MM.1S (cell line): Measurements from ENCODE around the gene UIMC1.

Source experiments
- DNase-seq: peaks from one replicate; pipeline ENCODE4 v3.0.0-alpha.2; 2015
- H2AFZ ChIP-seq: fragments of 300-600 bp; sonication (generic); 2 replicates; pipeline ENCODE4 v1.6.0; 2016; ENCODE audit warnings: antibody characterized with exemption, low read length
- H3F3A ChIP-seq: fragments of 300-600 bp; sonication (generic); 2 replicates; pipeline ENCODE4 v1.6.1; 2016; ENCODE audit warnings: mild to moderate bottlenecking, antibody characterized with exemption, low read length, moderate library complexity, mixed read lengths; ENCODE audit not compliant: insufficient read depth
- H3K27ac ChIP-seq: fragments of 300-600 bp; sonication (generic); 2 replicates; pipeline ENCODE4 v1.5.1; 2016; ENCODE audit warnings: mild to moderate bottlenecking, low read length
- H3K27me3 ChIP-seq: fragments of 300-600 bp; sonication (generic); replicated peaks from 2 replicates; pipeline ENCODE4 v1.6.0; 2016; ENCODE audit warnings: low read length; ENCODE audit not compliant: insufficient read depth
- H3K36me3 ChIP-seq: fragments of 300-600 bp; sonication (generic); replicated peaks from 2 replicates; pipeline ENCODE4 v1.6.1; 2016; ENCODE audit warnings: mild to moderate bottlenecking, low read length, mixed read lengths; ENCODE audit not compliant: insufficient read depth
- H3K4me1 ChIP-seq: fragments of 300-600 bp; sonication (generic); 2 replicates; pipeline ENCODE4 v1.6.1; 2016; ENCODE audit warnings: low read length, mixed read lengths
- H3K4me2 ChIP-seq: fragments of 300-600 bp; sonication (generic); 2 replicates; pipeline ENCODE4 v1.6.0; 2016; ENCODE audit warnings: low read depth, low read length
- H3K4me3 ChIP-seq: fragments of 300-600 bp; sonication (generic); 2 replicates; pipeline ENCODE4 v1.5.1; 2016; ENCODE audit warnings: low read length, mixed read lengths
- H3K79me2 ChIP-seq: fragments of 300-600 bp; sonication (generic); 2 replicates; pipeline ENCODE4 v1.6.1; 2016; ENCODE audit warnings: mixed run types, low read length, mixed read lengths
- H3K9ac ChIP-seq: fragments of 300-600 bp; sonication (generic); 2 replicates; pipeline ENCODE4 v1.6.1; 2016; ENCODE audit warnings: low read length, mixed read lengths
- H3K9me2 ChIP-seq: fragments of 300-600 bp; sonication (generic); replicated peaks from 2 replicates; pipeline ENCODE4 v1.6.1; 2016; ENCODE audit warnings: mild to moderate bottlenecking, low read length, mixed read lengths; ENCODE audit not compliant: insufficient read depth
- H3K9me3 ChIP-seq: fragments of 300-600 bp; sonication (generic); replicated peaks from 2 replicates; pipeline ENCODE4 v1.6.1; 2016; ENCODE audit warnings: mild to moderate bottlenecking, low read length, mixed read lengths; ENCODE audit not compliant: insufficient read depth
- H4K20me1 ChIP-seq: fragments of 300-600 bp; sonication (generic); 2 replicates; pipeline ENCODE4 v1.6.1; 2016; ENCODE audit warnings: mild to moderate bottlenecking, low read length, moderate library complexity, mixed read lengths; ENCODE audit not compliant: insufficient read depth
- EZH2 ChIP-seq: fragments of 300-600 bp; sonication (generic); optimal IDR thresholded peaks from 2 replicates; pipeline ENCODE3; 2017; ENCODE audit warnings: low read depth, mild to moderate bottlenecking, antibody characterized with exemption, low read length, mixed read lengths
- EZH2phosphoT487 ChIP-seq: fragments of 300-600 bp; sonication (generic); IDR thresholded peaks from 2 replicates; pipeline ENCODE4 v1.6.1; 2018; ENCODE audit warnings: antibody characterized with exemption, low read length
- TF ChIP-seq, protein P1 (sequence below): fragments of 300-600 bp; sonication (generic); IDR thresholded peaks from 2 replicates; pipeline ENCODE4 v1.5.1; 2016; ENCODE audit warnings: antibody characterized with exemption, low read length, mixed read lengths

UIMC1 gene

DNA sequence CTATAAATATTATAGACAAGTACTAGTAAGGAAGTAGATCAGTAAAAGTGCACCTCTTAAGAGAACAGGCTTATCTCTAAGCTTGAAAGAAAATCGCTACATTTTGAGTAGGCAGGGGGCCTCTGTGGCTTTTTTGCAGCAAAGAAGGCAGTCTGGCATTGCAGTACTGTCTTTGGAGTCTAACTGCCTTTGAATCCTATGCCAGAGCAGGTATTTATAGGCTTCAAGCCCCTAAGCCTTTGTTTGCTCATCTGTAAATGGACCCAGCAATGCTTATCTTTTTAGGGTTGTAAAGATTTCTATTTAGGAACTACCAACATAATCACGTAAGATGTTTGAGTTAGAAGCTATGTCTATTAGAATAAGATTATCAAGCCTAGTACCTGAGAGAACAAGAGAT lies 83.8 kb downstream of the UIMC1 start:
- no peaks in the 10 kb centered on the region; the same call in none of the 2 replicates for H3K36me3 ChIP-seq
- peaks cover 10% of the 10 kb centered on the region for H3K79me2 ChIP-seq
- no peaks in the 10 kb centered on the region for H3K27me3 ChIP-seq
- H3K9me2 ChIP-seq = no peaks in the 10 kb centered on the region
- H3K27ac ChIP-seq = no peak overlapping the region
- H3K9ac ChIP-seq = no peak overlapping the region
- no peaks in the 10 kb centered on the region for H3K9me3 ChIP-seq
- no peak overlapping the region for H3K4me2 ChIP-seq
- DNase-seq = no peak
- H3K4me1 ChIP-seq = peaks cover 4% of the 10 kb centered on the region; the same call in 1 of the 2 replicates
- no peak for TF ChIP-seq EZH2
- no peaks in the 10 kb centered on the region for H3F3A ChIP-seq
- H2AFZ ChIP-seq = no peak overlapping the region
- no peaks in the 10 kb centered on the region for H4K20me1 ChIP-seq
- H3K4me3 ChIP-seq = no peak overlapping the region

DNA sequence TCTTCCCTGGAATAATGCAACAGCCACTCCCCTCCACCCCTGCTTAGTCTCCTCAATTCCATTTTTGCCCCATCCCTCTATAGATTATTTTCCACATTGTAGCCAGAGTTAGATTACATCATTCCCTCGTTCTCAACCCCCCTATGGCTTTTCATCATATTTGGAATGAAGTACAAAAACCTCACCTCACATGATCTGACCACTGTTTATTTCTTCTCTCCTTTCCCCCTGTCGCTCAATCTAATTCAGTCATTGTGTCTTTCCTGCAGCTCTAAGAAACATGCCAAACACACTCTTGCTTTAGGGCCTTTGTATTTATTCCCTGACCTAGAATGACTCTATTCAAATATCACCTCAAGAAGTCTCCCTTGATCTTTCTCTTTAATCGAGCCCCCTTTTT lies 84.9 kb downstream of the UIMC1 start:
- no peak overlapping the region for H3K9ac ChIP-seq
- no peaks in the 10 kb centered on the region; the same call in none of the 2 replicates for H3K36me3 ChIP-seq
- no peak for DNase-seq
- H3K4me2 ChIP-seq = no peak overlapping the region
- no peak overlapping the region for H3K4me3 ChIP-seq
- TF ChIP-seq EZH2phosphoT487 = no peak
- TF ChIP-seq, protein P1, sequence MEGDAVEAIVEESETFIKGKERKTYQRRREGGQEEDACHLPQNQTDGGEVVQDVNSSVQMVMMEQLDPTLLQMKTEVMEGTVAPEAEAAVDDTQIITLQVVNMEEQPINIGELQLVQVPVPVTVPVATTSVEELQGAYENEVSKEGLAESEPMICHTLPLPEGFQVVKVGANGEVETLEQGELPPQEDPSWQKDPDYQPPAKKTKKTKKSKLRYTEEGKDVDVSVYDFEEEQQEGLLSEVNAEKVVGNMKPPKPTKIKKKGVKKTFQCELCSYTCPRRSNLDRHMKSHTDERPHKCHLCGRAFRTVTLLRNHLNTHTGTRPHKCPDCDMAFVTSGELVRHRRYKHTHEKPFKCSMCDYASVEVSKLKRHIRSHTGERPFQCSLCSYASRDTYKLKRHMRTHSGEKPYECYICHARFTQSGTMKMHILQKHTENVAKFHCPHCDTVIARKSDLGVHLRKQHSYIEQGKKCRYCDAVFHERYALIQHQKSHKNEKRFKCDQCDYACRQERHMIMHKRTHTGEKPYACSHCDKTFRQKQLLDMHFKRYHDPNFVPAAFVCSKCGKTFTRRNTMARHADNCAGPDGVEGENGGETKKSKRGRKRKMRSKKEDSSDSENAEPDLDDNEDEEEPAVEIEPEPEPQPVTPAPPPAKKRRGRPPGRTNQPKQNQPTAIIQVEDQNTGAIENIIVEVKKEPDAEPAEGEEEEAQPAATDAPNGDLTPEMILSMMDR = no peak
- TF ChIP-seq EZH2 = no peak
- no peaks in the 10 kb centered on the region; the same call in 1 of the 2 replicates for H4K20me1 ChIP-seq
- H3K79me2 ChIP-seq = peaks cover 10% of the 10 kb centered on the region
- H3F3A ChIP-seq = no peaks in the 10 kb centered on the region; the same call in 1 of the 2 replicates
- H3K27ac ChIP-seq = no peak overlapping the region
- no peaks in the 10 kb centered on the region for H3K9me2 ChIP-seq
- H2AFZ ChIP-seq = no peak overlapping the region
- H3K4me1 ChIP-seq = peaks cover 12% of the 10 kb centered on the region
- H3K9me3 ChIP-seq = no peaks in the 10 kb centered on the region
- H3K27me3 ChIP-seq = no peaks in the 10 kb centered on the region

DNA sequence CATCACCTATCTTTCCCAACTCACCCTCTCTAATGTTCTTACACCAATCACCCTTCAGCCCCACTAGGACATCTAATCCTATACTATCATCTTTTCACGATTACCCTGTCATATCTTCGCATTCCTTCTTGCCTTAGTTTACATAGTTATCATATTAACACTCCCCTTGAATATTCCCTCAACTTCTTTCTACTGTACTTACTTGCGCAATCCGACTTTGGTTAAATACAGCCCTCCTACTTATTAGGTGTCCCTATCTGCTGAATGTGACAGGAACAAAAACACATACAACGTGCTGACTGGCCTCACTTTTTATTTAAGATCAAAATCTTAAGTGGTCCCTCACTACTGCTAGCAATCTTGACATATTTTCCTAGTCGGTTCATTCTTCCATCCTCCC lies 88.0 kb downstream of the UIMC1 start:
- H3K9ac ChIP-seq = no peak overlapping the region
- no peaks in the 10 kb centered on the region; the same call in 1 of the 2 replicates for H3K36me3 ChIP-seq
- H3K4me1 ChIP-seq = peaks cover 23% of the 10 kb centered on the region
- no peak overlapping the region for H3K4me2 ChIP-seq
- peaks cover 4% of the 10 kb centered on the region for H3F3A ChIP-seq
- no peaks in the 10 kb centered on the region for H3K9me2 ChIP-seq
- no peak overlapping the region for H3K4me3 ChIP-seq
- no peaks in the 10 kb centered on the region; the same call in 1 of the 2 replicates for H4K20me1 ChIP-seq
- H3K27ac ChIP-seq = no peak overlapping the region
- peaks cover 16% of the 10 kb centered on the region for H3K79me2 ChIP-seq
- TF ChIP-seq, protein P1 = no peak
- TF ChIP-seq EZH2 (no peak), EZH2phosphoT487 (no peak)
- no peaks in the 10 kb centered on the region for H3K9me3 ChIP-seq
- H3K27me3 ChIP-seq = no peaks in the 10 kb centered on the region
- no peak overlapping the region for H2AFZ ChIP-seq
- DNase-seq = no peak

DNA sequence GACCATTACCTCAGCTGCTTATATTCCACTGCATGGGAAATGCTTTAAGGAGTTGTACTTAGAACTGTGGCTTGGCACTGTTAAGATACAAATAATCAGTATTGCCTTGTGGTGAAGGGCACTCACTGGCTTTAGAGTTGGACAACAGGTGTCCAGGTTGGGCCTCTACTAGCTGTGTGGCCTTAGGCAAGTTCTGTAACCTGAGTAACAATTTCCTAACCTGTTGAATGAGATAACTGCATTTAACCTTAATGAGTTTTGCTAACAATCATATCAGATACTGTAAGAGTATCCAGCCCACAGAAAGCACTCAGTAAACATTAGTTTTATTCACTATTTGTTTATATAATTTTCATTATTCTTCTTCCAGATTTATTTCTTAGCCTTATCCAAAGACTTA lies 90.2 kb downstream of the UIMC1 start:
- H3F3A ChIP-seq = peaks cover 4% of the 10 kb centered on the region
- H3K4me1 ChIP-seq = peaks cover 23% of the 10 kb centered on the region
- no peaks in the 10 kb centered on the region for H3K9me2 ChIP-seq
- no peaks in the 10 kb centered on the region for H3K9me3 ChIP-seq
- H2AFZ ChIP-seq = no peak overlapping the region
- H3K79me2 ChIP-seq = peaks cover 19% of the 10 kb centered on the region
- peak overlapping the region; percentile 25; the same call in 1 of the 2 replicates for H3K27ac ChIP-seq
- H4K20me1 ChIP-seq = no peaks in the 10 kb centered on the region; the same call in 1 of the 2 replicates
- H3K4me3 ChIP-seq = no peak overlapping the region
- H3K4me2 ChIP-seq = no peak overlapping the region
- no peaks in the 10 kb centered on the region for H3K27me3 ChIP-seq
- no peak for TF ChIP-seq EZH2
- TF ChIP-seq, protein P1 = no peak
- TF ChIP-seq EZH2phosphoT487 = no peak
- H3K9ac ChIP-seq = no peak overlapping the region
- no peaks in the 10 kb centered on the region; the same call in 1 of the 2 replicates for H3K36me3 ChIP-seq
- no peak for DNase-seq
